GM12865 (cell line): ENCODE results near the gene G3BP2.
A peak's percentile ranks its signal among the peaks of the same experiment; 100 is the strongest.

ENCODE experiments used
- DNase-seq: peaks from one replicate; pipeline ENCODE4 v3.0.0; 2010; ENCODE audit warnings: low read depth
- H3K4me3 ChIP-seq: 2 replicates; pipeline ENCODE4 v1.5.1; 2011; ENCODE audit warnings: mild to moderate bottlenecking, low read depth, low read length, control low read depth
- TF ChIP-seq, protein P1 (sequence below): IDR thresholded peaks from 2 replicates; pipeline ENCODE4 v1.5.1; 2011; ENCODE audit warnings: low read length, control low read depth, low read depth, inconsistent platforms; ENCODE audit not compliant: insufficient read depth; ENCODE audit errors: missing control alignments

The G3BP2 gene

GRCh38 chr4:75679876-75680575, 6.8 kb upstream of the G3BP2 start:
- H3K4me3 ChIP-seq: no peak overlapping the region
- no peak for DNase-seq
- TF ChIP-seq, protein P1, sequence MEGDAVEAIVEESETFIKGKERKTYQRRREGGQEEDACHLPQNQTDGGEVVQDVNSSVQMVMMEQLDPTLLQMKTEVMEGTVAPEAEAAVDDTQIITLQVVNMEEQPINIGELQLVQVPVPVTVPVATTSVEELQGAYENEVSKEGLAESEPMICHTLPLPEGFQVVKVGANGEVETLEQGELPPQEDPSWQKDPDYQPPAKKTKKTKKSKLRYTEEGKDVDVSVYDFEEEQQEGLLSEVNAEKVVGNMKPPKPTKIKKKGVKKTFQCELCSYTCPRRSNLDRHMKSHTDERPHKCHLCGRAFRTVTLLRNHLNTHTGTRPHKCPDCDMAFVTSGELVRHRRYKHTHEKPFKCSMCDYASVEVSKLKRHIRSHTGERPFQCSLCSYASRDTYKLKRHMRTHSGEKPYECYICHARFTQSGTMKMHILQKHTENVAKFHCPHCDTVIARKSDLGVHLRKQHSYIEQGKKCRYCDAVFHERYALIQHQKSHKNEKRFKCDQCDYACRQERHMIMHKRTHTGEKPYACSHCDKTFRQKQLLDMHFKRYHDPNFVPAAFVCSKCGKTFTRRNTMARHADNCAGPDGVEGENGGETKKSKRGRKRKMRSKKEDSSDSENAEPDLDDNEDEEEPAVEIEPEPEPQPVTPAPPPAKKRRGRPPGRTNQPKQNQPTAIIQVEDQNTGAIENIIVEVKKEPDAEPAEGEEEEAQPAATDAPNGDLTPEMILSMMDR: no peak

DNA sequence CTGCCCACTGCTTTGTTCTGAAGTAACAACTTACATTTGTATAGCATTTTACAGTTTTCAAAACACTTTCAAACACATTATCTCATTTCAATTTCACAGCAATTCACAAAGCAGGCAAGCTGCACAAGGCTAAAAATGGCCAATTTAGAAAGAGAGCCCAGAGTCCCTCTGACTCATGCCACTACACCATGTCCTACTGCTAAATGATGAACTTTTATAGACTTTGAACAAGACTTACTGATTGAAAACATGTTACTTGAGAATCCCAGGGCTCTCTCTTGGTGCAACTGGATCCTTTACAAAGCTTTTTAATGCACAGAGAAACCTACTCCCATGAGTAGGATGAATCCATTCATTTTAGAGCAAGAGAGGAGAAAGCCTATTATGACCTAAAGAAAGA, 5.8 kb upstream of the G3BP2 start:
- no peak for DNase-seq
- TF ChIP-seq, protein P1: no peak
- no peak overlapping the region for H3K4me3 ChIP-seq

DNA sequence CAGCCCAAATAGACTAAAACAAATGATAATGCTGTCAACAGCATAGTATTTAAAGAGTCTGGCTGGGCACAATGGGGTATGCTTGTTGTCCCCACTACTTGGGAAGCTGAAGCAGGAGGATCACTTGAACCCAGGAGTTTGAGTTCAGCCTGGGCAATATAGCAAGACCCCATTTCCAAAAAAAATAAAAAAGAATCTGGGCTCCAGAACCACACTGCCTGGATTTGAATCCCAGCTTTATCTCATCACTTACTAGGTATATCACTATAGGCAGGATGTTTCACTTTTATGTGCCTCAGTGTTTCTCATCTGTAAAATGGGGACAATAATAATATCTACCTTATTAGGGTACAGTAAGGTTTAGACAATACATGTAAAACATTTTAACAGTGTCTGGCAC, 5.3 kb upstream of the G3BP2 start:
- no peak overlapping the region for H3K4me3 ChIP-seq
- DNase-seq: no peak
- TF ChIP-seq, protein P1: no peak

GRCh38 chr4:75675004-75675531, 1.9 kb upstream of the G3BP2 start:
- no peak overlapping the region for H3K4me3 ChIP-seq
- no peak for DNase-seq
- TF ChIP-seq, protein P1: no peak

DNA sequence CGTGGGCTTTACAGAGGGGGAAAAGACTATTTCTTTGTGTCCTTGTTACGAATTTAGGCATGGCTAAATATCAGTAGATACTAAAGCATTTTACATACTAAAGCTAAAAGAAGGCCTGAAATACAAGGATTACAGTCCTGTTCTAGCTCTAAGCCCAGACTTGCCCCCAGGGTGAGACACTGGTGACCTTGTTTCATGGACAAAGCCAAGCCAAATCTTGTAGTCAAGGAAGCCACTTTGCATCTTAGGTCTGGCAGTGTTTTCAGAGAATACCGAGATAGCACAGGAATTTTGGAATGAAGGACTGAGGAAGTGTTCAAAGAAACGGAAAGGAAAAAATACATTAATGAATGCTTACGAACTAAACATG, 733 bp upstream of the G3BP2 start:
- H3K4me3 ChIP-seq: peak overlapping the region; percentile 63
- no peak for DNase-seq
- TF ChIP-seq, protein P1: no peak

- DNase-seq: peak; percentile 85
- peak overlapping the region; percentile 99 for H3K4me3 ChIP-seq
- TF ChIP-seq, protein P1: no peak
Measured at GRCh38 chr4:75672461-75673026, 667 bp downstream of the G3BP2 start.
